ENCODE results near the gene NUP205.

The NUP205 gene, protein sequence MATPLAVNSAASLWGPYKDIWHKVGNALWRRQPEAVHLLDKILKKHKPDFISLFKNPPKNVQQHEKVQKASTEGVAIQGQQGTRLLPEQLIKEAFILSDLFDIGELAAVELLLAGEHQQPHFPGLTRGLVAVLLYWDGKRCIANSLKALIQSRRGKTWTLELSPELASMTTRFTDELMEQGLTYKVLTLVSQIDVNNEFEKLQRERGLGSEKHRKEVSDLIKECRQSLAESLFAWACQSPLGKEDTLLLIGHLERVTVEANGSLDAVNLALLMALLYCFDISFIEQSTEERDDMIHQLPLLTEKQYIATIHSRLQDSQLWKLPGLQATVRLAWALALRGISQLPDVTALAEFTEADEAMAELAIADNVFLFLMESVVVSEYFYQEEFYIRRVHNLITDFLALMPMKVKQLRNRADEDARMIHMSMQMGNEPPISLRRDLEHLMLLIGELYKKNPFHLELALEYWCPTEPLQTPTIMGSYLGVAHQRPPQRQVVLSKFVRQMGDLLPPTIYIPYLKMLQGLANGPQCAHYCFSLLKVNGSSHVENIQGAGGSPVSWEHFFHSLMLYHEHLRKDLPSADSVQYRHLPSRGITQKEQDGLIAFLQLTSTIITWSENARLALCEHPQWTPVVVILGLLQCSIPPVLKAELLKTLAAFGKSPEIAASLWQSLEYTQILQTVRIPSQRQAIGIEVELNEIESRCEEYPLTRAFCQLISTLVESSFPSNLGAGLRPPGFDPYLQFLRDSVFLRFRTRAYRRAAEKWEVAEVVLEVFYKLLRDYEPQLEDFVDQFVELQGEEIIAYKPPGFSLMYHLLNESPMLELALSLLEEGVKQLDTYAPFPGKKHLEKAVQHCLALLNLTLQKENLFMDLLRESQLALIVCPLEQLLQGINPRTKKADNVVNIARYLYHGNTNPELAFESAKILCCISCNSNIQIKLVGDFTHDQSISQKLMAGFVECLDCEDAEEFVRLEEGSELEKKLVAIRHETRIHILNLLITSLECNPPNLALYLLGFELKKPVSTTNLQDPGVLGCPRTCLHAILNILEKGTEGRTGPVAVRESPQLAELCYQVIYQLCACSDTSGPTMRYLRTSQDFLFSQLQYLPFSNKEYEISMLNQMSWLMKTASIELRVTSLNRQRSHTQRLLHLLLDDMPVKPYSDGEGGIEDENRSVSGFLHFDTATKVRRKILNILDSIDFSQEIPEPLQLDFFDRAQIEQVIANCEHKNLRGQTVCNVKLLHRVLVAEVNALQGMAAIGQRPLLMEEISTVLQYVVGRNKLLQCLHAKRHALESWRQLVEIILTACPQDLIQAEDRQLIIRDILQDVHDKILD (N-terminal part only)

GRCh38 chr7:135557455-135558336 is at the start of gene NUP205:
TSS of gene NUP205 (plus strand) at chr7:135557917. CDS start at chr7:135557945, 28 bp downstream.
- DNase-seq (ENCODE audit: low read depth), result peak; percentile 44

- peak; percentile 58 for DNase-seq (ENCODE audit: low read depth)
These were observed 48.7 kb upstream of the NUP205 start for GRCh38 chr7:135508883-135509588.

- peak; percentile 43 for DNase-seq (ENCODE audit: low read depth)
These were observed 48.2 kb upstream of the NUP205 start for GRCh38 chr7:135509589-135509838.

- peak; percentile 82 for DNase-seq (ENCODE audit: low read depth)
These were observed 47.7 kb upstream of the NUP205 start, which contains the start of gene CNOT4 for GRCh38 chr7:135509839-135510591. TSS of gene CNOT4 (minus strand) at chr7:135510102. CDS start at chr7:135438331, 71,771 bp downstream.

GRCh38 chr7:135510592-135511183 is 47.0 kb upstream of the NUP205 start:
- DNase-seq (ENCODE audit: low read depth), result no peak

DNA sequence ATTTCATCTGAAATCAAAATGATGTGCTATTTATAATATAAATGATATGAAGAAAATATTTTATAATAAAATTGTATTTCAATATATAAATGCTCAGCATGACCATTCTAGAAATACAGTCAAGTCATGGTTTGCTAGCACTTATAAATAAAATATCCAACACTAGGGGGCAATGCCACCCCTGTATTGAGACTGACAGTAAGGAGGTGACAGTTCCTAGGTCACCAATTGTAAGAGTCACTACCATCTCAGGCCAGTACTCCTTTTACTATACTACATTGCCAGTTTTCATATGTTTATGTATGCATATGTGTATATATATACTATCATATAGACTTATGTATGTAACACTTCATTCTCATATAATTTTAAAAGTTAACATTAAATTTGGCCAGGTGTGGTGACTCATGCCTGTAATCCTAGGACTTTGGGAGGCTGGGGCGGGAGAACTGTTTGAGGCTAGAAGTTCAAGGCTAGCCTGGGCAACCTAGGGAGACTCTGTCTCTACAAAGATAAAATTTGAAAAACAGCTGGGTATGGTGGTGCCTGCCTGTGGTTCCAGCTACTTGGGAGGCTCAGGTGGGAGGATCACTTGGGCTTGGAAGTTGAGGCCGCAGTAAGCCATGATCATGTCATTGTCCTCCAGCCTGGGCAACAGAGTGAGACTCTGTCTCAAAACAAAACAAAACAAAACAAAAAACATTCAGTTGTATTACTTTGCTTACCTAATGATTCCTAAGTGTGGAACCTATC is 45.4 kb upstream of the NUP205 start:
- peak; percentile 54 for DNase-seq (ENCODE audit: low read depth)

DNA sequence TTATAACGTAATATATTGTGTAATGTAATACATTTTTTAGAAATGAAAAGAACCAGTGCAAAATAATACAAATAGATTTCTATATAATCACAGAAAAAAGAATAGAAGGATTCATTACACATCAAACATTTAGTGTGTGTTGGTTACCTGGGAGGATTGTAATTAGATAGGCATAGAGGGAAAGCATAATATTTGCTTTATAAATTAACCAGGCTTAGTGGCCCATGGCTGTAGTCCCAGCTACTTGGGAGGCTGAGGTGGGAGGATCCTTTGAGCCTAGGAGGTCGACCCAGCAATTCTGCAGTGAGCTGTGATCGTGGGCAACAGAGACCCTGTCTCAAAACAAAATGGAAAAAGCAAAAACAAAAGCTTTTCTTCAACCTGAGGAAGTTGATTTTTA is 42.9 kb upstream of the NUP205 start:
- DNase-seq (ENCODE audit: low read depth), result no peak

DNA sequence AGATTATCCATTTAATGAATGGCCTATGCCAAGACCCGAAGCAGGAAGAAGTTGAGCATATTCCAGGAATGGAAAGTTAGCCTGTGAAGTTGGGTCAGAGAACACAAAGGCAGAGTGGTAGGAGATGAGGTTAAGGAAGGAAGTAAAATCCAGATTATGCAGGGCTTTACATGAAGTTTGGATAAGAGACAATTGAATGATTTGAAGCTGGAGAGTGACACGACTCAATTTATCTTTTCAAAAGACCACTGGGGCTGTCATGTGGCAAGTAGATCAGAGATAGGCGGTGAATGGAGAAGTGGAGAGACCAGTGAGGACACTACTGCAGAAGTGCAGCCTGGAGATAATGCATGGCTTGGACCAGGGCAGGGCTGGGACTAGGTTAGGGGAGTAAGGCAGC is 40.7 kb upstream of the NUP205 start:
- no peak for DNase-seq (ENCODE audit: low read depth)

- no peak for DNase-seq (ENCODE audit: low read depth)
These were observed 39.0 kb upstream of the NUP205 start for GRCh38 chr7:135518748-135519147.

GRCh38 chr7:135519233-135519688 is 38.5 kb upstream of the NUP205 start:
- DNase-seq (ENCODE audit: low read depth), result no peak

DNA sequence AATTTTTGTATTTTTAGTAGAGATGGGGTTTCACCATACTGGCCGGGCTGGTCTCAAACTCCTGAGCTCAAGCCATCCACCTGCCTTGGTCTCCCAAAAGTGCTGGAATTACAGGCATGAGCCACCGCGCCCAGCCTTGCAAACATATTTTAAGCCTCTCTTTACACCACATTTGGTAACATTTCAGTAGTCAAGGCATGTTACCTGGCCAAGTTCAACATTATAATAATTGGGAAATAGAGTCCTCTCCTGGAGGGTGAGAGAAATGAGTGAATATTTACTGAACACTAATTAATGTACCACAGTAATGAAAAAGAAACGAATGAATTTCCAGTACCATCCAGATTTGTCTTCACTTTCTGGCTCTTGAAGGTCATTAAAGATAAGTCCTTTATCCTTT is 37.8 kb upstream of the NUP205 start:
- no peak for DNase-seq (ENCODE audit: low read depth)

GRCh38 chr7:135522509-135522908 is 35.2 kb upstream of the NUP205 start:
- DNase-seq (ENCODE audit: low read depth), result no peak

DNA sequence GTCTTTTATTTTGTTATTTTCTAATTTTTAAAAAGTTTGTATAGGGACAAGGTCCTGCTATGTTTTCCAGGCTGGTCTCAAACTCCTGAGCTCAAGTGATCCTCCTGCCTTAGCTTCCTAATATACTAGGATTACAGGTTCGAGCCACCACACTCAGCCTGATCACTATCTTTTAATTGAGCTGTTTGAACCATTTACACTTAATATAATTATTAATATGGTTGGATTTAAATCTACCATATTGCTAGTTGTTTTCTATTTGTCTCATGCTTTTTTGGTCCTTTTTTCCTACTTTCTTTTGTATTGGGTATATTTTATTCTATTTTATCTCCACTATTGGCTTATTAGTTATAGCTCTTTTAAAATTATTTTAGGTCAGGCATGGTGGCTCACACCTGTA is 34.6 kb upstream of the NUP205 start:
- no peak for DNase-seq (ENCODE audit: low read depth)

DNA sequence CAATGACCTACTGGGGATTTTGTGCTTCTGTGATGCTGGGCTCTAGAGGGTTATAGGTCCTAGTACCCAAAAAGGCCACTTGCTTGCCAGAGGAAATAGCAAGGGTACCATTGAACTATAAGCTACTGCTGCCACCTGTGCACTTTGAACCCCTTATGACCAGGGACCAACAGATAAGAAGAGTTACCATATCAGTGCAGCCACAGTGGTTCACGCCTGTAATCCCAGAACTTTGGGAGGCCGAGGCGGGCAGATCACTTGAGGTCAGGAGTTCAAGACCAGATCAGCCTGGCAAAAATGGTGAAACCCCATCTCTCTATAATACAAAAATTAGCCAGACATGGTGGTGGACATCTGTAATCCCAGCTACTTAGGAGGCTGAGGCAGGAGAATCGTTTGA is 32.3 kb upstream of the NUP205 start:
- DNase-seq (ENCODE audit: low read depth), result no peak

DNA sequence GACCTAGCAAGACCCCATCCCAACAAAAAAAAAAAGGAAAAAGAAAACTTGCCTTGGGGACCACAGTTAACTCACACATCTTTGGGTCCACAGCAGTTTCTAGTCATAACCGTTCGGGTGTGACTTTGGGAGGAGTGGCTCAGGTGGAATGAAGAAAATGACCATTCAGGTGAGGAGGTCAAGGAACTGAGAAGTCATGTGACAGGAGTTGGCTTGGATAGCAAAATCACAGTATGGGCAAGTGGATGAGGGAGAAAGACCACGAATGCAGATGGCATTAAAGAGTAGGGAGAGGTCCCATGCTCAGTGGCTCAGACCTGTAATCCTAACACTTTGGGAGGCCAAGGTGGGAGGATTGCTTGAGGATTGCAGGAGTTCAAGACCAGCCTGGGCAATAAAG is 30.7 kb upstream of the NUP205 start:
- DNase-seq (ENCODE audit: low read depth), result no peak

DNA sequence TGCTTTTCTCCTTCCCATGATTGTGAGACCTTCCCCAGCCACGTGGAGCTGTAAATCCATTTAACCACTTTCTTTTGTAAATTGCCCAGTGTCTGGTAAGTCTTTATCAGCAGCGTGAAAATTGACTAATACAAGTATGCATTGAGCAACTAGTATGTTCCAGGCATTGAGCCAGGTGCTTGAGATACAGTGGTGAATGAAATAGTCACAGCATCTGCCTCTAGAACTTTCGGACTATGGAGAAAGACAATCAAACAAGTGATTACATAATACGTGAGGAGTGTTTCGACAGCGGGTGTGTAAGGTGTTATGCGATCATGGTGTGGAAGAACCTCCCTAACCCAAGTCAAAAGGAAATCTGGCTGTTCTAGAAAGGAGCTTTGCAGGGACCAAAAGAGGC is 21.6 kb upstream of the NUP205 start:
- no peak for DNase-seq (ENCODE audit: low read depth)

DNA sequence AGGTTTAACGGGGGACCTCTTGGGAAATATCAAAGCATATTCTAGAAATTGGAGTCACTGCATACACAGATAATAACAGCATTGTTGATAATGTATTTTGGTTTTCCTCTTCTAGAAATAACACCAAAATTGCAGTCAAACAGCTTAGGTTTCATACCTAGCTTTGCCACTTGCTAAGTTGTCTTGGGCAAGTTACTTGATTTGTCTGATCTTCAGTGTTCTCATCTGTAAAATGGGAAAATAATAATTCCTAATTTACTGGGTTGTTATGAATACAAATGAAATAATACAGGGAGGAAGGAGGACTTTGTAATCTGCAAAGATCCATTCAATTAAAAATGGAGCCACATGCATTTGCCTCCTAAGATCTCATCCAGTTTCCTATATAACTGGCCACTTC is 20.3 kb upstream of the NUP205 start:
- no peak for DNase-seq (ENCODE audit: low read depth)

DNA sequence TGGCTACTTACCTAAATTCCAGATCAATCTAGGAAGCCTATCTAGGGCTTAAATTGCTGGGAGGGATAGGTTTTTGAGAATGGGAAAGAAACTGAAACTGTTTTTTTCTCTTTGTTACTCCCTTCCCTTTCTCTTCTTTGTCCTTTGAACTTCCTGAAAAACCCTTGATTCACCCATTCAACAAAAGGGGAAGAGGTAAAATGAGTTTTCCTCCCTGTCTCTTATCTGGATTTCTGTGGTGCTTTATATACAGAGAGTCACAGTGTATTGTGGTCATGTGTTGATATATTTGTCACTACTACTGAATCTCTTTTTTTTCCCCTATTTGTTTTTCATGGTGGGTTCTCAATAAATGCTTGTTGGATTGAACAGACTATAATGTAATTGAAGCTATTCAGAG is 19.8 kb upstream of the NUP205 start:
- DNase-seq (ENCODE audit: low read depth), result no peak

- no peak for DNase-seq (ENCODE audit: low read depth)
These were observed 19.3 kb upstream of the NUP205 start for GRCh38 chr7:135538376-135538775.

Data from CMK (cell line).